Kasumi-1 (cell line): ENCODE data around the gene PTK7.

Experiments
- DNase-seq, 2 experiments: peaks; one replicate each; lab custom pipeline; 2025; lab: John Stamatoyannopoulos, UW

The PTK7 gene

GRCh38 chr6:43204271-43205105 is 128.4 kb downstream of the PTK7 start:
- no peak for DNase-seq

DNA sequence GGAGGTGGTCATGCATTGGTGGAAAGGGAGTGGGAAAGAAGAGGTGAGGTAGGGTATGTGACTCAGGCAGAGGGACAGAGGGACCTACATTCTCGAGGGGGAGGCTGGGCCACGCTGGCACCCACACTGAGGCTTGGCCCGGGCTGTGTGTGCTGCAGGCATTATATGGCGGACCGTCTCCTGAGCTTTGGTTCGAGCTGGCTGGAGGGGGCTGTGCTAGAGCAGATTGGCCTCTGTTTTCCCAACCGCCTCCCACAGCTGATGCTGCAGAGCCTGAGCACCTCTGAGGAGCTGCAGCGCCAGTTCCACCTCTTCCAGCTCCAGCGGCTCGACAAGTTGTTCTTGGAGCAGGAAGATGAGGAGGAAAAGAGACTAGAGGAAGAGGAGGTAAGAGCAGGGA is 129.7 kb downstream of the PTK7 start:
- DNase-seq, result no peak

DNA sequence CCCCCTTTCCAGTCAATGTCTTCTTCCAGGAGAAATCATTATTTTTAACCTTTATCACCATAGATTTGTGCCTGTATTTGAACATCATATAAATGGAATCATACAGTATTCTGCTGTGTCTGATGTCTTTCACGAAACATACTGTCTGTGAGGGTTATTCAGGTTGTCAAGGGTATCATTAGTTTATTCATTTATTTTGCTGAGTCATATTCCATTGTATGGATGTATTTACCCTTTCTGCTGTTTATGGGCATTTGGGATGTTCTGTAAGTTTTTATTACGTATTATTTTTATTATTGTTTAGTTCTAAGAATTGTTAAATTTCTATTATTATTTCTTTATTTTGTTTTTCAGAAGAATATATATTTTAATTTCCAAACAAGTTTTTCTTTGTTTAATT is 131.2 kb downstream of the PTK7 start:
- no peak for DNase-seq
